Urinary bladder (tissue), 4 donors: ENCODE measurements around the gene VPS26B. TPM values are rescaled to one million over a fixed set of nuclear protein-coding genes. Genes with fewer than 3 reads are reported as not detected.

Experiments used
- DNase-seq: peaks from one replicate; pipeline ENCODE4 v3.0.0-alpha.2; 2015; ENCODE audit errors: extremely low spot score
- H3K27ac ChIP-seq: one replicate; pipeline ENCODE4 v1.5.1; 2013; ENCODE audit warnings: low read depth, mild to moderate bottlenecking, moderate library complexity
- H3K36me3 ChIP-seq: one replicate; pipeline ENCODE4 v1.6.1; 2013; ENCODE audit warnings: mild to moderate bottlenecking, moderate library complexity; ENCODE audit not compliant: insufficient read depth
- H3K4me1 ChIP-seq: one replicate; pipeline ENCODE4 v1.6.1; 2013; ENCODE audit warnings: mild to moderate bottlenecking, moderate library complexity; ENCODE audit not compliant: insufficient read depth
- H3K4me3 ChIP-seq: one replicate; pipeline ENCODE4 v1.5.1; 2013; ENCODE audit warnings: low read depth, low read length
- WGBS: extraction: QIAGEN DNeasy Blood & Tissue Kit; methylation state at CpG from one replicate; pipeline ENCODE4 v1.1.7; 2013; 5-methylcytosine and 5-hydroxymethylcytosine counted together
- polyA plus RNA-seq: library from polyadenylated mRNA; stranded (reverse); fragments of 200-250 nt; gene quantifications from one replicate; pipeline ENCODE4 v1.2.3, GENCODE V29; 2013
- total RNA-seq: library from RNA; depleted of rRNA; stranded (reverse); fragments of >200 nt; gene quantifications from one replicate; pipeline ENCODE4 v1.2.3, GENCODE V29; 2014
- donor health status: healthy with polysubstance abuse.
- donor health status: healthy.

Gene VPS26B
- total and polyA plus RNA-seq, 2 donors = 33.6 to 38.3 TPM

- WGBS = 90% methylated on average over 3 of the region's 3 CpGs
- H3K4me1 ChIP-seq = no peaks in the 10 kb centered on the region
- no peak overlapping the region for H3K4me3 ChIP-seq
- no peaks in the 10 kb centered on the region for H3K36me3 ChIP-seq
- no peak for DNase-seq
- H3K27ac ChIP-seq = no peak overlapping the region
These were observed 7.7 kb upstream of the VPS26B start for GRCh38 chr11:134216816-134217215.

GRCh38 chr11:134223121-134223520, 1.4 kb upstream of the VPS26B start:
- no peaks in the 10 kb centered on the region for H3K4me1 ChIP-seq
- no peak overlapping the region for H3K27ac ChIP-seq
- DNase-seq = no peak
- no peaks in the 10 kb centered on the region for H3K36me3 ChIP-seq
- H3K4me3 ChIP-seq = peak overlapping the region; percentile 85
- 6% methylated on average over 5 of the region's 5 CpGs for WGBS

GRCh38 chr11:134224710-134225664, 516 bp downstream of the VPS26B start:
- H3K4me1 ChIP-seq = no peaks in the 10 kb centered on the region
- DNase-seq = no peak
- H3K36me3 ChIP-seq = no peaks in the 10 kb centered on the region
- under 1% methylated on average over 93 of the region's 93 CpGs for WGBS
- H3K27ac ChIP-seq = peak overlapping the region; percentile 58
- H3K4me3 ChIP-seq = peak overlapping the region; percentile 85

- Histone ChIP-seq H3K4me3 (no peak overlapping the region), H3K27ac (no peak overlapping the region), H3K4me1 (no peaks in the 10 kb centered on the region), H3K36me3 (no peaks in the 10 kb centered on the region)
- DNase-seq = no peak
- 89% methylated on average over 5 of the region's 5 CpGs for WGBS
These were observed 2.4 kb downstream of the VPS26B start for GRCh38 chr11:134226806-134227325.

- Histone ChIP-seq H3K4me3 (no peak overlapping the region), H3K36me3 (no peaks in the 10 kb centered on the region), H3K4me1 (no peaks in the 10 kb centered on the region), H3K27ac (no peak overlapping the region)
- DNase-seq = no peak
- 76% methylated on average over 6 of the region's 6 CpGs for WGBS
These were observed 4.2 kb downstream of the VPS26B start for GRCh38 chr11:134228625-134229024.

GRCh38 chr11:134229126-134229790, 4.8 kb downstream of the VPS26B start:
- Histone ChIP-seq H3K36me3 (no peaks in the 10 kb centered on the region), H3K27ac (no peak overlapping the region), H3K4me3 (no peak overlapping the region), H3K4me1 (no peaks in the 10 kb centered on the region)
- DNase-seq = no peak
- 78% methylated on average over 6 of the region's 6 CpGs for WGBS

- 80% methylated on average over 4 of the region's 4 CpGs for WGBS
These were observed 5.9 kb downstream of the VPS26B start for GRCh38 chr11:134230339-134230738.

GRCh38 chr11:134231958-134232659, 7.6 kb downstream of the VPS26B start:
- H3K4me3 ChIP-seq = no peak overlapping the region
- WGBS = 75% methylated on average over 10 of the region's 10 CpGs
- H3K27ac ChIP-seq = no peak overlapping the region
- no peak for DNase-seq
- no peaks in the 10 kb centered on the region for H3K4me1 ChIP-seq
- no peaks in the 10 kb centered on the region for H3K36me3 ChIP-seq

More at GRCh38 chr11:134230339-134230738, 5.9 kb downstream of the VPS26B start:
- Histone ChIP-seq H3K27ac (no peak overlapping the region), H3K4me3 (no peak overlapping the region), H3K36me3 (no peaks in the 10 kb centered on the region), H3K4me1 (no peaks in the 10 kb centered on the region)
- no peak for DNase-seq

- H3K4me3 ChIP-seq = no peak overlapping the region
- 91% methylated on average over 4 of the region's 4 CpGs for WGBS
- no peak overlapping the region for H3K27ac ChIP-seq
- no peak for DNase-seq
- no peaks in the 10 kb centered on the region for H3K4me1 ChIP-seq
- no peaks in the 10 kb centered on the region for H3K36me3 ChIP-seq
These were observed 9.3 kb downstream of the VPS26B start for GRCh38 chr11:134233729-134234179.

GRCh38 chr11:134235399-134235798, 10.9 kb downstream of the VPS26B start:
- 85% methylated on average over 3 of the region's 3 CpGs for WGBS
- Histone ChIP-seq H3K4me3 (no peak overlapping the region), H3K27ac (no peak overlapping the region), H3K4me1 (no peaks in the 10 kb centered on the region), H3K36me3 (peaks cover 2% of the 10 kb centered on the region)
- no peak for DNase-seq

- no peak overlapping the region for H3K27ac ChIP-seq
- no peak for DNase-seq
- H3K36me3 ChIP-seq = peaks cover 2% of the 10 kb centered on the region
- no peak overlapping the region for H3K4me3 ChIP-seq
- 85% methylated on average over 7 of the region's 7 CpGs for WGBS
- H3K4me1 ChIP-seq = no peaks in the 10 kb centered on the region
These were observed 12.5 kb downstream of the VPS26B start for GRCh38 chr11:134236834-134237556.

GRCh38 chr11:134237557-134237922, 13.1 kb downstream of the VPS26B start:
- DNase-seq = no peak
- WGBS = 80% methylated on average over 11 of the region's 11 CpGs
- peaks cover 2% of the 10 kb centered on the region for H3K36me3 ChIP-seq

GRCh38 chr11:134238956-134239355, 14.5 kb downstream of the VPS26B start:
- Histone ChIP-seq H3K4me1 (no peaks in the 10 kb centered on the region), H3K4me3 (no peak overlapping the region), H3K27ac (no peak overlapping the region), H3K36me3 (peaks cover 5% of the 10 kb centered on the region)
- 94% methylated on average over 5 of the region's 5 CpGs for WGBS
- DNase-seq = no peak

More at GRCh38 chr11:134237557-134237922, 13.1 kb downstream of the VPS26B start:
- Histone ChIP-seq H3K4me1 (no peaks in the 10 kb centered on the region), H3K27ac (no peak overlapping the region), H3K4me3 (no peak overlapping the region)
